GM12878 (cell line): ENCODE data around the gene RALGPS1. TPM values are rescaled to one million over a fixed set of nuclear protein-coding genes. Genes with fewer than 3 reads are reported as not detected.

Experiments
- ATAC-seq: fragments of 200-7000 bp; cut with Tn5 transposase; 3 replicates; pipeline ENCODE4 v1.9.1; 2020; ENCODE audit warnings: mild to moderate bottlenecking, moderate library complexity
- BruUV-seq: library from RNA; stranded (reverse); fragments of 400-500 nt; replicated peaks from 2 replicates; lab custom pipeline; 2021; lab: Mats Ljungman, UMichigan
- CTCF ChIA-PET: fragments of 300-600 bp; sonication (Branson Sonifier 250); formaldehyde crosslinking; extraction: SDS; loops from one replicate; lab custom pipeline; 2021; ENCODE audit warnings: inconsistent platforms; lab: Yijun Ruan, JAX
- POLR2A ChIA-PET: fragments of 350-600 bp; formaldehyde crosslinking; extraction: SDS; loops from one replicate; lab custom pipeline; 2021; ENCODE audit warnings: inconsistent platforms; lab: Charles Lee
- RAD21 ChIA-PET: fragments of 300-600 bp; sonication (Branson Sonifier 250); formaldehyde crosslinking; loops from one replicate; lab custom pipeline; 2023; ENCODE audit warnings: antibody characterized with exemption; ENCODE audit not compliant: unreplicated experiment; lab: Charles Lee
- SMC1A ChIA-PET: fragments of 300-600 bp; sonication (Branson Sonifier 250); formaldehyde crosslinking; loops from one replicate; lab custom pipeline; 2023; ENCODE audit not compliant: unreplicated experiment, uncharacterized antibody; lab: Charles Lee
- DNase-seq: peaks from one replicate; pipeline ENCODE4 v3.0.0-alpha.2; 2011; ENCODE audit warnings: low read depth, low spot score
- FAIRE-seq: peaks from 3 replicates; lab custom pipeline; 2011; peaks lifted over from hg19 to GRCh38; lab: Jason Lieb, UNC
- H2AFZ ChIP-seq: 2 replicates; pipeline ENCODE4 v1.6.0; 2011; ENCODE audit warnings: low read depth, low read length, control low read depth; ENCODE audit not compliant: control insufficient read depth
- H3K27ac ChIP-seq: 2 replicates; pipeline ENCODE4 v1.5.1; 2011; ENCODE audit warnings: control low read depth; ENCODE audit not compliant: control insufficient read depth, insufficient read depth
- H3K27me3 ChIP-seq, 2 experiments: replicated peaks in 1 of 2; 2 replicates each; pipeline versions ENCODE4 v1.6.0 to v1.6.1; 2011; ENCODE audit warnings: low read length in 1 of 2; ENCODE audit not compliant: control insufficient read depth in 2 of 2, insufficient read depth in 2 of 2
- H3K36me3 ChIP-seq, 2 experiments: 2 replicates each; pipeline ENCODE4 v1.5.1; 2011; ENCODE audit warnings: low read length in 1 of 2; ENCODE audit not compliant: control insufficient read depth in 2 of 2, insufficient read depth in 2 of 2
- H3K4me1 ChIP-seq: 2 replicates; pipeline ENCODE4 v1.6.1; 2011; ENCODE audit warnings: mild to moderate bottlenecking, low read length, moderate library complexity, mixed read lengths; ENCODE audit not compliant: control insufficient read depth, insufficient read depth
- H3K4me2 ChIP-seq: 2 replicates; pipeline ENCODE4 v1.6.0; 2011; ENCODE audit warnings: control low read depth; ENCODE audit not compliant: control insufficient read depth, insufficient read depth
- H3K4me3 ChIP-seq: fragments of 200-600 bp; sonication (generic); 2 replicates; pipeline ENCODE4 v1.5.1; 2016
- H3K79me2 ChIP-seq: 2 replicates; pipeline ENCODE4 v1.6.0; 2011; ENCODE audit warnings: low read length; ENCODE audit not compliant: control insufficient read depth, insufficient read depth
- H3K9ac ChIP-seq: 2 replicates; pipeline ENCODE4 v1.8.0; 2011; ENCODE audit warnings: low read length, control low read depth, mixed read lengths; ENCODE audit not compliant: control insufficient read depth, insufficient read depth
- H3K9me3 ChIP-seq: replicated peaks from 3 replicates; pipeline ENCODE4 v1.5.1; 2011; ENCODE audit warnings: mild to moderate bottlenecking, low read length; ENCODE audit not compliant: control insufficient read depth, insufficient read depth
- H4K20me1 ChIP-seq: 2 replicates; pipeline ENCODE4 v1.6.0; 2011; ENCODE audit not compliant: control insufficient read depth, insufficient read depth
- CHD2 ChIP-seq: IDR thresholded peaks from 2 replicates; pipeline ENCODE4 v1.6.1; 2011; ENCODE audit warnings: low read depth, low read length, improper control_type of control experiment, borderline replicate concordance
- EP300 ChIP-seq, 2 experiments: fragments of 150-350 bp in 1 of 2; IDR thresholded peaks; 2 replicates each; pipeline ENCODE4 v1.6.1; 2011 to 2012; ENCODE audit warnings: low read depth in 2 of 2, low read length in 2 of 2, borderline replicate concordance in 1 of 2, improper control_type of control experiment in 1 of 2, inconsistent platforms in 1 of 2; ENCODE audit not compliant: control insufficient read depth in 1 of 2
- IKZF1 ChIP-seq: fragments of 450-650 bp; conservative IDR thresholded peaks from 2 replicates; pipeline ENCODE4 v1.6.1; 2017; ENCODE audit warnings: antibody characterized with exemption, mild to moderate bottlenecking
- RFX5 ChIP-seq: IDR thresholded peaks from 2 replicates; pipeline ENCODE4 v1.6.1; 2011; ENCODE audit warnings: low read depth, low read length, improper control_type of control experiment
- TCF3 ChIP-seq: IDR thresholded peaks from 2 replicates; pipeline ENCODE4 v1.6.1; 2012; ENCODE audit warnings: low read depth, mild to moderate bottlenecking, low read length, borderline replicate concordance; ENCODE audit not compliant: insufficient read depth
- WGBS: methylation state at CpG from one replicate; pipeline ENCODE4 v1.1.6; 2016; ENCODE audit warnings: low lambda C conversion rate; ENCODE audit not compliant: insufficient replicate concordance, insufficient coverage; ENCODE audit errors: missing lambda C conversion rate; 5-methylcytosine and 5-hydroxymethylcytosine counted together
- in situ Hi-C: fragments of 300-500 bp; cut with MboI; formaldehyde crosslinking; loops from 9 replicates; pipeline ENCODE4 v1.14.3; 2018; ENCODE audit warnings: mixed read lengths
- intact Hi-C: fragments of 100-400 bp; cut with micrococcal nuclease; formaldehyde crosslinking; loops from one replicate; pipeline ENCODE4 v1.14.2; 2022; ENCODE audit not compliant: unreplicated experiment
- polyA plus RNA-seq, 11 experiments: library from polyadenylated mRNA; depleted of rRNA in 4 of 11; unstranded in 6 of 11; stranded (reverse) in 5 of 11; fragments of >200 nt; fragmentation: Nextera tagmentation in 4 of 11; fragmentation: Illumina TruSeq in 1 of 11; extraction: Ambion mirVana in 4 of 11; extraction: Trizol in 1 of 11; gene quantifications; 1 replicate in 1 of 11; 2 replicates in 10 of 11; pipeline versions ENCODE4 v1.2.1 to v1.2.3, GENCODE V29; 2011 to 2016; ENCODE audit warnings: inconsistent platforms in 2 of 11, missing spikeins in 2 of 11, low read depth in 1 of 11
- total RNA-seq, 4 experiments: library from RNA; depleted of rRNA in 3 of 4; stranded (reverse); fragments of >200 nt in 3 of 4; fragmentation: Illumina TruSeq in 1 of 4; extraction: Trizol in 1 of 4; gene quantifications; 2 replicates each; pipeline versions ENCODE4 v1.2.1 to v1.2.3, GENCODE V29; 2013 to 2021
- TF ChIP-seq, protein P1 (sequence below): fragments of 450-650 bp; IDR thresholded peaks from 2 replicates; pipeline ENCODE4 v1.6.1; 2017; ENCODE audit warnings: mild to moderate bottlenecking, low read depth, inconsistent platforms; ENCODE audit not compliant: poor library complexity, severe bottlenecking

The RALGPS1 gene
- total and polyA plus RNA-seq, 10 of the 15 experiments (the other 5 are each of a cell fraction or from before 2014, with no cell fraction given) = 0.13 to 5.6 (median 2.7) TPM

DNA sequence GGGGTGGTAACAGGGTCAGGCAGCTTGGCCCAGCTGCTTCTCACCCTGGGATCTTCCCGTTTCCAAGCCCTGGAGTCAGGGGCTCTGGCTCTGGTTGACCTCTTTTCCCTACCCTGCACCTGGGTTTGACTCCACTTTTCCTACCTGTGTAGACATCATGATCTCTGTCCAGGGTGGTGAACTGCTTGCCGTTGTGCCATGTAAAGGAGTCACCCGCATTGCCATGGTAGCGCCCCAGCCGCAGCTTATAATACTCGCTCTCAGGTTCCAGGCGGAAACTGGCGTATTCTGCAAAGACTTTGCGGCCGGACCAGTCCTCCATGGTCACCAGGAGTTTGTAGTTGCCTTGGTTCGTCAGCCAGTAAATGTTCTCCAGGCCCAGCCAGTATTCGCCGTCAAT, 176.9 kb downstream of the RALGPS1 start:
- 89% methylated on average over 13 of the region's 13 CpGs for WGBS
- H3K4me3 ChIP-seq = no peak overlapping the region
- H4K20me1 ChIP-seq = no peaks in the 10 kb centered on the region
- H3K9me3 ChIP-seq = no peaks in the 10 kb centered on the region
- H3K36me3 ChIP-seq = no peaks in the 10 kb centered on the region
- in situ Hi-C loops (no loop called here), intact Hi-C loops (no loop called here)
- no peak overlapping the region for H2AFZ ChIP-seq
- ChIA-PET RAD21 (no interaction called here), POLR2A (interaction anchor here (1.9 kb wide), 1 partner anchor 9 kb away, joined by 6 read pairs; no protein-coding TSS in a partner anchor), SMC1A (interaction anchor here (1.0 to 1.1 kb wide), 3 partner anchors 10 to 55 kb away, joined by 3 to 5 read pairs (median 4); no protein-coding TSS in a partner anchor), CTCF (interaction anchor here (0.6 to 1.0 kb wide), 2 partner anchors 12 to 14 kb away, joined by 3 read pairs; no protein-coding TSS in a partner anchor)
- no peak for DNase-seq
- ATAC-seq = no peak
- no peaks in the 10 kb centered on the region for H3K4me1 ChIP-seq
- no peaks in the 10 kb centered on the region for H3K27me3 ChIP-seq
- no TSS peak for BruUV-seq
- TF ChIP-seq RFX5 (no peak), IKZF1 (no peak), EP300 (IDR thresholded peaks at IDR 0.05; ENCODE audit: borderline replicate concordance in 1 of 2, control insufficient read depth in 1 of 2, low read depth in 2 of 2, low read length in 2 of 2) (no peak), CHD2 (no peak), TCF3 (no peak)
- TF ChIP-seq, protein P1, sequence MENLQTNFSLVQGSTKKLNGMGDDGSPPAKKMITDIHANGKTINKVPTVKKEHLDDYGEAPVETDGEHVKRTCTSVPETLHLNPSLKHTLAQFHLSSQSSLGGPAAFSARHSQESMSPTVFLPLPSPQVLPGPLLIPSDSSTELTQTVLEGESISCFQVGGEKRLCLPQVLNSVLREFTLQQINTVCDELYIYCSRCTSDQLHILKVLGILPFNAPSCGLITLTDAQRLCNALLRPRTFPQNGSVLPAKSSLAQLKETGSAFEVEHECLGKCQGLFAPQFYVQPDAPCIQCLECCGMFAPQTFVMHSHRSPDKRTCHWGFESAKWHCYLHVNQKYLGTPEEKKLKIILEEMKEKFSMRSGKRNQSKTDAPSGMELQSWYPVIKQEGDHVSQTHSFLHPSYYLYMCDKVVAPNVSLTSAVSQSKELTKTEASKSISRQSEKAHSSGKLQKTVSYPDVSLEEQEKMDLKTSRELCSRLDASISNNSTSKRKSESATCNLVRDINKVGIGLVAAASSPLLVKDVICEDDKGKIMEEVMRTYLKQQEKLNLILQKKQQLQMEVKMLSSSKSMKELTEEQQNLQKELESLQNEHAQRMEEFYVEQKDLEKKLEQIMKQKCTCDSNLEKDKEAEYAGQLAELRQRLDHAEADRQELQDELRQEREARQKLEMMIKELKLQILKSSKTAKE = no peak
- H3K9ac ChIP-seq = no peak overlapping the region
- FAIRE-seq = no peak
- no peak overlapping the region for H3K4me2 ChIP-seq
- H3K79me2 ChIP-seq = no peaks in the 10 kb centered on the region
- no peak overlapping the region for H3K27ac ChIP-seq
